ENCODE results near the gene OTUD3. TPM values are rescaled to one million over a fixed set of nuclear protein-coding genes. Genes with fewer than 3 reads are reported as not detected.
"Not testable (repeated sequence)": the region's sequence is repeated elsewhere in the genome, so short reads cannot be mapped to it uniquely, and the experiment has no call there.

Gene OTUD3
- total RNA-seq, 1 donor from 2014 or later, result 10.0 TPM

- no peak overlapping the region for H3K27ac Mint-ChIP-seq
- H3K4me1 Mint-ChIP-seq (ENCODE audit: low read depth), result peaks cover 6% of the 10 kb centered on the region
- H3K27me3 Mint-ChIP-seq (ENCODE audit: low read depth), result peaks cover 19% of the 10 kb centered on the region
- intact Hi-C loops (cut with micrococcal nuclease), result no loop called here
- no peak overlapping the region for H3K4me3 Mint-ChIP-seq (ENCODE audit: low read depth)
- H3K9me3 Mint-ChIP-seq, result no peaks in the 10 kb centered on the region
- H3K36me3 Mint-ChIP-seq (ENCODE audit: low read depth), result no peaks in the 10 kb centered on the region
- no peak for DNase-seq (ENCODE audit: low spot score)
Measured at GRCh38 chr1:19877821-19878636, 4.2 kb upstream of the OTUD3 start.

DNA sequence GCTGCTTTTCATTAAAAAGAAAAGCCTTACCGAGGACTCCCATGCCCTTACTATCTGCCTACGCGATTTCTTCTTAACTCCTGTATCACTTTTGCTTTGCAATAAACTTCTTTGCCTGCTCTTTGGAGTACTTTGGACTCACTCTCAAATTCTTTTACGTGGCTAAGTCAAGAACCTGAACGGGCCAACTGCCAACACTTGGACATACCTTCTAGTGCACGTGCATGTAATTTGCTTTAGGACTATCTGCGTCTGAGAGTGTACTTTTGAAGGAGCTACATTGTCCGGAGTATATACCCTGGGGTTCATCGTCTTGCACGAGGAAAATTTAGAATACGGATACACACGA is 3.6 kb upstream of the OTUD3 start:
- no peak for DNase-seq (ENCODE audit: low spot score)
- H3K9me3 Mint-ChIP-seq, result no peaks in the 10 kb centered on the region
- intact Hi-C loops (cut with micrococcal nuclease), result no loop called here
- H3K4me1 Mint-ChIP-seq (ENCODE audit: low read depth), result peaks cover 12% of the 10 kb centered on the region
- peaks cover 16% of the 10 kb centered on the region for H3K27me3 Mint-ChIP-seq (ENCODE audit: low read depth)
- H3K36me3 Mint-ChIP-seq (ENCODE audit: low read depth), result no peaks in the 10 kb centered on the region
- no peak overlapping the region for H3K4me3 Mint-ChIP-seq (ENCODE audit: low read depth)
- H3K27ac Mint-ChIP-seq, result no peak overlapping the region

DNA sequence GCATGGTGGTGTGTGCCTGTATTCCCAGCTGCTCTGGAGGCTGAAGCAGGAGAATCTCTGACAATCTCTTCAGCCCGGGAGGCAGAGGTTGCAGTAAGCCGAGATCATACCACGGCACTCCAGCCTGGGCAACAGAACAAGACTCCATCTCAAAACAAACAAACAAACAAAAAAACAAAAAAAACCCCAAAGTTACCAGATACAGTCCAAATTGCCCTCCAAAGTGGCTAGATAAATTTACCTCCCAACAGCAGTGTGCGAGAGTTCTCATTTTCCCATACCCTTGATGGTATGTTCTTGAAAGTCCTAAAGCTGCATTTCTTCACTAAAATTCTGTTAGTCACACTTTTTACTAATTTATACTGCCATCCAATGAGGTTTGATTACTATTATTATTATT is 3.0 kb upstream of the OTUD3 start:
- no peak for DNase-seq (ENCODE audit: low spot score)
- H3K4me1 Mint-ChIP-seq (ENCODE audit: low read depth), result peaks cover 18% of the 10 kb centered on the region
- intact Hi-C loops (cut with micrococcal nuclease), result no loop called here
- no peaks in the 10 kb centered on the region for H3K9me3 Mint-ChIP-seq
- H3K27me3 Mint-ChIP-seq (ENCODE audit: low read depth), result peaks cover 16% of the 10 kb centered on the region
- H3K36me3 Mint-ChIP-seq (ENCODE audit: low read depth), result no peaks in the 10 kb centered on the region
- no peak overlapping the region for H3K4me3 Mint-ChIP-seq (ENCODE audit: low read depth)
- H3K27ac Mint-ChIP-seq, result no peak overlapping the region

DNA sequence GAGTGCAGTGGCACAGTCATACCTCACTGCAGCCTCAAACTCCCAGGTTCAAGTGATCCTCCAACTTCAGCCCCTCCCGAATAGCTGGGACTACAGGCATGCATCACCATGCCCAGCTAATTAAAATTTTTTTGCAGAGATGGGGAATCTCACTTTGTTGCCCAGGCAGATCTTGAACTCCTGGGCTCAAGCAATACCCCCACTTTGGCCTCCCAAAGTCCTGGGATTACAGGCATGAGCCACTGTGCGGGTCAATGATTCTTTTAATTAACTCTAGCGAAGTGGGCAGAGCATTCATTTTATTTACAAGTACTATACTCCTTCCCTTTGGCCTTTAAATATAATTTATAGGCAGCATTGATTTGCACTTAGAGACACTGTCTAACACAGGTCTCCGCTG is 2.5 kb upstream of the OTUD3 start:
- H3K27ac Mint-ChIP-seq, result no peak overlapping the region
- intact Hi-C loops (cut with micrococcal nuclease), result no loop called here
- H3K9me3 Mint-ChIP-seq, result no peaks in the 10 kb centered on the region
- peaks cover 20% of the 10 kb centered on the region for H3K4me1 Mint-ChIP-seq (ENCODE audit: low read depth)
- peaks cover 16% of the 10 kb centered on the region for H3K27me3 Mint-ChIP-seq (ENCODE audit: low read depth)
- DNase-seq (ENCODE audit: low spot score), result no peak
- H3K36me3 Mint-ChIP-seq (ENCODE audit: low read depth), result no peaks in the 10 kb centered on the region
- no peak overlapping the region for H3K4me3 Mint-ChIP-seq (ENCODE audit: low read depth)

GRCh38 chr1:19880841-19881240 is 1.4 kb upstream of the OTUD3 start:
- DNase-seq (ENCODE audit: low spot score); H3K27ac Mint-ChIP-seq; H3K4me3 Mint-ChIP-seq (ENCODE audit: low read depth); H3K36me3 Mint-ChIP-seq (ENCODE audit: low read depth); H3K9me3 Mint-ChIP-seq; intact Hi-C loops (cut with micrococcal nuclease): not testable (repeated sequence)
- Mint-ChIP-seq H3K27me3 (ENCODE audit: low read depth) (peaks cover 14% of the 10 kb centered on the region), H3K4me1 (ENCODE audit: low read depth) (peaks cover 26% of the 10 kb centered on the region)

DNA sequence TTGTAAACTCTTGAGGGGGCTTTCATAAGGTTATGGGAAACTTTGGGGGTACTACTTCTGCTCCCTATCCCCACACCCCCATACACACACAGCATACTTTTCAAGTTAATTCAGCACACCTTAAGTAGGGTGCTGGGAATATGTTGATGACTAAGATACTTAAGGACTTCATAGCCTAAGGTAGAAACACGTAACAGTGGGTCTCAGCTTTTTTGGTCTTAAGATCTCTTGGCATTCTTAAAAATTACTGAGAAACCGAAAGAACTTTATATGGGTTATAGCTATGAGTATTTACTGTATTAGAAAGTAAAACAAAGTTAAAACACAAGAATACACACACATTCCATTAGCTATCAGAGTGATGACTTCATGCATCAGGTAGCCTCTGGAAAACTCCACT is 2.1 kb downstream of the OTUD3 start:
- no peak overlapping the region for H3K27ac Mint-ChIP-seq
- no peak overlapping the region for H3K4me3 Mint-ChIP-seq (ENCODE audit: low read depth)
- no peaks in the 10 kb centered on the region for H3K9me3 Mint-ChIP-seq
- H3K36me3 Mint-ChIP-seq (ENCODE audit: low read depth), result peaks cover 5% of the 10 kb centered on the region
- DNase-seq (ENCODE audit: low spot score), result no peak
- H3K27me3 Mint-ChIP-seq (ENCODE audit: low read depth), result peaks cover 4% of the 10 kb centered on the region
- peaks cover 31% of the 10 kb centered on the region for H3K4me1 Mint-ChIP-seq (ENCODE audit: low read depth)
- intact Hi-C loops (cut with micrococcal nuclease), result no loop called here

DNA sequence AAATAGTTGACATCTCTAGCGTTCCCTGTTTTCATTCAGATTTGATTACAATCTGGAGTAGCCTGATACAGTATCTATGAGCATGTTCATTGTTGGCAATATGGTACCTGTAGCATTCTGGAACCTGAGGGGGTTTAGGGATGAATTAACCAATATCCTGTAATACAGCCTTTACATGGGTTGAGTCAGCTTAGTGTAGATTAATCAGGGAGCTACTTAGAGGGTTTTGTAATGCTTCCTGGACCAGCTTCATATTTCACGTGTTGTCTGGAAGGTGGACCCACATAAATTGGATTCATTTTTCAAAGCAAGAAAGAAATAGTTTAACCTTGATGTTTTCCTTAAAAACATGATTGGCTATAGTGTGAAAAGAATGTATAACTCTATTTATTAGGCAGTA is 3.6 kb downstream of the OTUD3 start:
- Mint-ChIP-seq H3K4me1 (ENCODE audit: low read depth) (peaks cover 31% of the 10 kb centered on the region), H3K9me3 (no peaks in the 10 kb centered on the region), H3K27ac (no peak overlapping the region), H3K27me3 (ENCODE audit: low read depth) (peaks cover 2% of the 10 kb centered on the region), H3K4me3 (ENCODE audit: low read depth) (no peak overlapping the region), H3K36me3 (ENCODE audit: low read depth) (peaks cover 9% of the 10 kb centered on the region)
- DNase-seq (ENCODE audit: low spot score), result no peak
- intact Hi-C loops (cut with micrococcal nuclease), result no loop called here

GRCh38 chr1:19888112-19888511 is 5.9 kb downstream of the OTUD3 start:
- no peak for DNase-seq (ENCODE audit: low spot score)
- no peak overlapping the region for H3K4me3 Mint-ChIP-seq (ENCODE audit: low read depth)
- H3K27me3 Mint-ChIP-seq (ENCODE audit: low read depth), result no peaks in the 10 kb centered on the region
- intact Hi-C loops (cut with micrococcal nuclease), result no loop called here
- no peak overlapping the region for H3K27ac Mint-ChIP-seq
- H3K4me1 Mint-ChIP-seq (ENCODE audit: low read depth), result peaks cover 29% of the 10 kb centered on the region
- H3K36me3 Mint-ChIP-seq (ENCODE audit: low read depth), result peaks cover 29% of the 10 kb centered on the region
- no peaks in the 10 kb centered on the region for H3K9me3 Mint-ChIP-seq

- H3K27me3 Mint-ChIP-seq (ENCODE audit: low read depth), result no peaks in the 10 kb centered on the region
- H3K9me3 Mint-ChIP-seq, result no peaks in the 10 kb centered on the region
- peaks cover 40% of the 10 kb centered on the region for H3K36me3 Mint-ChIP-seq (ENCODE audit: low read depth)
- no peak for DNase-seq (ENCODE audit: low spot score)
- no peak overlapping the region for H3K4me3 Mint-ChIP-seq (ENCODE audit: low read depth)
- intact Hi-C loops (cut with micrococcal nuclease), result no loop called here
- no peak overlapping the region for H3K27ac Mint-ChIP-seq
- H3K4me1 Mint-ChIP-seq (ENCODE audit: low read depth), result peaks cover 16% of the 10 kb centered on the region
Measured at GRCh38 chr1:19889656-19890055, 7.5 kb downstream of the OTUD3 start.

DNA sequence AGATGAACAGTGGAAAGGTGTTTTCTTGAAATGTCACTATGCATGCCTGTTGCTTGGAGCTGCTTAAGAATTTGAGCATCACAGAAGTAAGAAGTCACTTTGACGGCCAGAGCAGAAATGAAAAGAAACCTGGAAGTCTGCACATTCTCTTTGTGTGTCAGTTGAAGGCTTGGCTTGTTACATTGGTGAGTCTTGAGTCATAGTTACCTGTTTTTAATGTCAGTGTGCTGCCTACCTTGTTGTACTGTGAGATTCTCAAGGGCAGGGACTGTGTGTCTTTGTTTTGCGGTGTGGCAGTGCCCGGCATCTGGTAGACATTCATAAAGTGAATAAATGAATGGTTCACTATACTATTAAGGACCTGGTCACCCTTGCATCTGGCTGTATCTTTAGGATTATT is 9.9 kb downstream of the OTUD3 start:
- H3K9me3 Mint-ChIP-seq, result no peaks in the 10 kb centered on the region
- no peaks in the 10 kb centered on the region for H3K27me3 Mint-ChIP-seq (ENCODE audit: low read depth)
- peaks cover 9% of the 10 kb centered on the region for H3K4me1 Mint-ChIP-seq (ENCODE audit: low read depth)

DNA sequence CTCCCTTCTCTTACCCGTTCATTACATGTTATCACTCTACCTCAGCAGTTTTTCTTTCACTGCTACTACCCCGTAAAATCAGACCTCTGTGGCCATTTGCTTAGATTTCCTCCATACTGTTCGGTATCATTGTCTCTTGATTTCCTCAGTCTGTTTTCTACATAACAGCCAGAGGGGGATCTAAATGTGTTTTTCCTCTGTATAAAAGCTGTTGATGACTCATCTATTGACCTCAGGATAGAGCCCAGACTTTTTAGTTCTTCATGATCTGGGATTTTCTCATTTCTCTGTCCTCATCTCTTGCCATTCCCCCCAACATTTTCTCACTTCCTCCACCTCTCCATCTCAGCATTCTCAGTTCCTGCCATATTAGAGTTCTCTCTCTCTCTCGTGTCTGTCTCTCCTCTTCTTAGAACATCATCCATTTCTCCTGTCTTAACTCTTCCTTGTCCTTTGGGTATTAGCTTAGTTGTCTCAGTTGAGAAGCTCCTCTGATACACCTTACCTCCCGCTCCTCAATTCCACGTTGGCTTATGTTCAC is 10.5 kb downstream of the OTUD3 start:
- Mint-ChIP-seq H3K27ac (no peak overlapping the region), H3K9me3 (no peaks in the 10 kb centered on the region), H3K4me1 (ENCODE audit: low read depth) (peaks cover 9% of the 10 kb centered on the region), H3K36me3 (ENCODE audit: low read depth) (peaks cover 53% of the 10 kb centered on the region), H3K4me3 (ENCODE audit: low read depth) (no peak overlapping the region), H3K27me3 (ENCODE audit: low read depth) (no peaks in the 10 kb centered on the region)
- no peak for DNase-seq (ENCODE audit: low spot score)
- intact Hi-C loops (cut with micrococcal nuclease), result no loop called here

More for the DNA sequence above, 9.9 kb downstream of the OTUD3 start:
- intact Hi-C loops (cut with micrococcal nuclease), result no loop called here
- H3K36me3 Mint-ChIP-seq (ENCODE audit: low read depth), result peaks cover 48% of the 10 kb centered on the region
- no peak overlapping the region for H3K4me3 Mint-ChIP-seq (ENCODE audit: low read depth)
- DNase-seq (ENCODE audit: low spot score), result no peak
- H3K27ac Mint-ChIP-seq, result no peak overlapping the region

GRCh38 chr1:19893687-19894086 is 11.5 kb downstream of the OTUD3 start:
- intact Hi-C loops (cut with micrococcal nuclease), result no loop called here
- Mint-ChIP-seq H3K27ac (no peak overlapping the region), H3K4me1 (ENCODE audit: low read depth) (peaks cover 5% of the 10 kb centered on the region), H3K4me3 (ENCODE audit: low read depth) (no peak overlapping the region), H3K27me3 (ENCODE audit: low read depth) (no peaks in the 10 kb centered on the region), H3K9me3 (no peaks in the 10 kb centered on the region), H3K36me3 (ENCODE audit: low read depth) (peaks cover 53% of the 10 kb centered on the region)
- DNase-seq (ENCODE audit: low spot score), result no peak

DNA sequence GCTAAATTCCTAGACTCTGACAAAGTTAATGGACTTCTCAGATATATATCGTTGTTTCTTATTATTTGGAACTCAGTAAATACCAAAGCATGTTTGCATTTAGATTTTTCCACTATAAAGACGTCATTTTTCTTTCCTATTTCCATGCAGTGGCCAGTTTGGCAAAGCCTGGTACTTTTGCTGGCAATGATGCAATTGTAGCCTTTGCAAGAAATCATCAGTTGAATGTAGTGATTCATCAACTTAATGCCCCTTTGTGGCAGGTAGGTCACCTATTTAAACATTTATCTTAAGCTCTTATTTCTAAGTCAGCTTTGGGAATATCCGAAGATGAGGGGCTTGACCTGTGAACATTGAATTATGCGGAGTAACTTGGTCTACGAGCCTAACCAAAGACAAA is 12.0 kb downstream of the OTUD3 start:
- H3K36me3 Mint-ChIP-seq (ENCODE audit: low read depth), result peaks cover 59% of the 10 kb centered on the region
- no peak for DNase-seq (ENCODE audit: low spot score)
- H3K9me3 Mint-ChIP-seq, result no peaks in the 10 kb centered on the region
- peaks cover 5% of the 10 kb centered on the region for H3K4me1 Mint-ChIP-seq (ENCODE audit: low read depth)
- H3K27ac Mint-ChIP-seq, result no peak overlapping the region
- intact Hi-C loops (cut with micrococcal nuclease), result no loop called here
- H3K27me3 Mint-ChIP-seq (ENCODE audit: low read depth), result no peaks in the 10 kb centered on the region
- no peak overlapping the region for H3K4me3 Mint-ChIP-seq (ENCODE audit: low read depth)
